GM12872 (cell line): ENCODE data around the gene GAB1.

ENCODE experiments used
- TF ChIP-seq, protein P1 (sequence below): IDR thresholded peaks from 3 replicates; pipeline ENCODE4 v1.5.1; 2011; ENCODE audit warnings: low read depth, mild to moderate bottlenecking, low read length, moderate library complexity; ENCODE audit not compliant: insufficient read depth

The GAB1 gene

DNA sequence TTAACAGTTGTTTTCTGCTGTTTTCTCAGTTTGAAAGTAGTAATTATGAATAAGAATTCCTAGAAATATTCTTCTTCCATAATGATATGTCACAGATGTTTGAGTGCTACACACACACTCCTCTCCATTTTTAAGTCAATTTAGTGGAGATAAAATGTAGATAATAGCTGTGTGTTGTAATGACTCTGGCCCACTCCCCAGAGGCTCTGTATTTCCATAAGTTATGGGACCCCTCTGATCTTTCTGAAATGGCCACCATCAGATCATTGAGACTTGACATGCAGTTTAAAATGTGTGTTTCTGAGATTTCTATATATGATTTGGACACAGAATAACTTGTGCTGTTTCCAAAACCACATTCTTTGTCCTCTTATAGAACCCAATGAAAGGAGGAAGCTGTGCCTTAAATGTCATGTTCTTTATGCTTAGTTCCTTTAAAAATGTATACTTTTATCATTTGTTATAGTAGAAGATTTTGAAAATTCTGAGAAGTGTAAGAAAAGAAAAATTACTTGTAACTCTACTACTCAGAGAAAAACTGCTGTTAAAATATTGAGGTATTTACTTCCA is 46.4 kb downstream of the GAB1 start:
- TF ChIP-seq, protein P1, sequence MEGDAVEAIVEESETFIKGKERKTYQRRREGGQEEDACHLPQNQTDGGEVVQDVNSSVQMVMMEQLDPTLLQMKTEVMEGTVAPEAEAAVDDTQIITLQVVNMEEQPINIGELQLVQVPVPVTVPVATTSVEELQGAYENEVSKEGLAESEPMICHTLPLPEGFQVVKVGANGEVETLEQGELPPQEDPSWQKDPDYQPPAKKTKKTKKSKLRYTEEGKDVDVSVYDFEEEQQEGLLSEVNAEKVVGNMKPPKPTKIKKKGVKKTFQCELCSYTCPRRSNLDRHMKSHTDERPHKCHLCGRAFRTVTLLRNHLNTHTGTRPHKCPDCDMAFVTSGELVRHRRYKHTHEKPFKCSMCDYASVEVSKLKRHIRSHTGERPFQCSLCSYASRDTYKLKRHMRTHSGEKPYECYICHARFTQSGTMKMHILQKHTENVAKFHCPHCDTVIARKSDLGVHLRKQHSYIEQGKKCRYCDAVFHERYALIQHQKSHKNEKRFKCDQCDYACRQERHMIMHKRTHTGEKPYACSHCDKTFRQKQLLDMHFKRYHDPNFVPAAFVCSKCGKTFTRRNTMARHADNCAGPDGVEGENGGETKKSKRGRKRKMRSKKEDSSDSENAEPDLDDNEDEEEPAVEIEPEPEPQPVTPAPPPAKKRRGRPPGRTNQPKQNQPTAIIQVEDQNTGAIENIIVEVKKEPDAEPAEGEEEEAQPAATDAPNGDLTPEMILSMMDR, result no peak

DNA sequence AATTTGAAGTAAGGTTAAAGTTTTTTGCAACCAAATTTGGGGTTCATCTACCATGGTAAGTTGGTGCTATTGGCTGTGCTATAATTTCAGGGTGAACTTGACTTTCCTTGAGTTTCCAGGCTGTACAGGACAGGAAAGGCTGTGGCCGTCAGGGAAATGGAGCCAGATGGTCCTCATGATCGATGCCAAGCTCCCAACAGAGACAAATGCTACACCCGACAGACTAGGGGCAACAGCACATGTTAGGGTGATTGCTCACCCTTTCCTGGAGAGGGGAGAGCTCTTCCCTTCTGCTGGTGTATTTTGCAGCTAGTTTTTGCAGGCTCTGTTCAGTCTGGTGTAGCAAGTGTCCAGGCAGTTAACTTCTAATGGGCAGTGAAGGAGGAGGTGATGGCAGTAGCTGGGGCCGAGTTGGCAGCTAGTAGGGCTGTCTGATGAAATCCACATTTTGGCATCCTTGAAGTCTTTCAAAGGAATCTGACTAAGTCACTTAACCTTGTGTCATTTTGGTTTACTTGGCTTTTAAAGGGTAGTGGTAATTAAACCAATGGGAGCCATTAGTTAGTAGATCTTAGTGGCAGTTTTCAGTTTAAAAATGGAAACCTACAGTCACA is 47.8 kb downstream of the GAB1 start:
- TF ChIP-seq, protein P1, result no peak

DNA sequence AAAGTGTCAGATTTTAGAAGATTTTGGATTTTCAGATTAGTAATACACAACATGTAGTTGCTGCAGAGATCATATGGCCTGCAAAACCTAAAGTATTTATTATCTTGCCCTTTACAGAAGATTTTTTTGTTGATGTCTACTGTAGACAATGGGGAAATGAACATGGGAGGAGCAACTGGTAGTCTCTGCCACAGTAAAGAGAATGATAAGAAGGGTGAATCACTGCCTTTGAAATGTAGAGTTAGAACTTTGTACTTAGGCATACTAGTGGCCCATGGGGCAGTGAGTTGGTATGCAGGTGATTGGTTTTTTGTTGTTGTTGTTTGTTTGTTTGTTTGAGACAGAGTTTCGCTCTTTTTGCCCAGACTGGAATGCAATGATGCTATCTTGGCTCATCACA is 50.1 kb downstream of the GAB1 start:
- TF ChIP-seq, protein P1, result no peak

DNA sequence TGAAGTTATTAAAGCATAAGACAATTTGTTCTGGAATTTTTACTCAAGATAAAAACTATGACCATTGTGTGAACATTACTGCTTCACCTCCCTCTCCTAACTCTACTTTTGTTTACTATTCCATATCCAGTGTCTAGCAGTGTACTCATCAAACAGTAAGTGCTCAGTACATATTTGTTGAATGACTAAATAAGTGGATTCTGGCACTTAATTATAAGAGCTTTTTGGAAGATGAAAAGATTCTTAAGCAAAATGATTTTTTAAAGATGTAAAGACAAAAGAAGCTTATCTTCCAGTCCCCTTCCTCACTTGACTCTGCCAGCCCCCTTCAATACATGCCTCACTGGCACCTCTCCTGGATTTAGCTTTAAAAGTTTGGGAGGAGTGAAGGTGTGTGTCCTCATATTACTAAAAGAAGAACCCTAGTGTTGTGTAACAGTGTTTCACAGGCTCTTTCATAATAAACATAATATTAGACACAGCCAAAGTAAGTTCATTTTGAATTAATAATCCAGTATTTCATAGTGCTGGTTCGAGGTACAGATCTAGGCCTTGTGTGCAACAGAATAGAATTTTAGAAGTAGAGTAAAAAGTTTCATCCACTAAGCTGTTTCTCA is 53.0 kb downstream of the GAB1 start:
- TF ChIP-seq, protein P1, result no peak

DNA sequence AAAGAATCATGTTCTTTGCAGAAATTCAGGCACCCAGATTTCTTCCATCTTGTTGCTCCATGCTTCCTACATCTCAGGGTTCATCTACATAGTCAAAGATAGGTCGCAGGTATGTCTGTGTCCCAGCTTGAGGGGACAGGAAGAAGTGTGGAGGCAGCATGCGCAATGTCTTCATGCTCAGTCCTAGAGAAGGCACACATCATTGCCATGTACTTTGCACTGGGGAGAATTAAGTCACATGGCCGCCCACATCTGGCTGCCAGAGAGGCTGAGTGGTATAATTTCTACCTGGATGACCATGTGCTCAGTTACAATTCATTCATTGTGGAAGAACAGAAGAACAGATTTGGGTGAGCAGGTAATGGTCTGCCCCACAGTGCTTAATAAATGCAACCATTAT is 54.1 kb downstream of the GAB1 start:
- TF ChIP-seq, protein P1, result no peak

DNA sequence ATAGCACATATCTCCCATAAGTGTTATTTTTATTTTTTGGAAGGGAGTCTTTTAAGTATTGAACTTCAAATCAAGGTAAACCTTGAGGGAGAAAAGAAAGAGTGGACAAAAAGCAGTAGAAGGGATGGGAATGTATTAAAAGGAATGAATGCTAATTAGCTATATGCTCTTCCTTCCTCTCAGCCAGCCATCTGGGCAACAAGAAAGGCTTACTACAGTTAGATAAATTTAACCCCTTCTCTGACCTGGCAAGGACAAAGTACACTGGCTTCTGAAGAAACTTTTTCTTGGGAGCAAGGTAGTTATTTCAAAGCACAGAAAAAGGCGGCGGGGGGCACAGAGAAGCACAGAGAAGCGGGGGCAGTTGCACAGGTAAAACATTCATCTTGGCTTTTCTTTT is 54.6 kb downstream of the GAB1 start:
- TF ChIP-seq, protein P1, result no peak

DNA sequence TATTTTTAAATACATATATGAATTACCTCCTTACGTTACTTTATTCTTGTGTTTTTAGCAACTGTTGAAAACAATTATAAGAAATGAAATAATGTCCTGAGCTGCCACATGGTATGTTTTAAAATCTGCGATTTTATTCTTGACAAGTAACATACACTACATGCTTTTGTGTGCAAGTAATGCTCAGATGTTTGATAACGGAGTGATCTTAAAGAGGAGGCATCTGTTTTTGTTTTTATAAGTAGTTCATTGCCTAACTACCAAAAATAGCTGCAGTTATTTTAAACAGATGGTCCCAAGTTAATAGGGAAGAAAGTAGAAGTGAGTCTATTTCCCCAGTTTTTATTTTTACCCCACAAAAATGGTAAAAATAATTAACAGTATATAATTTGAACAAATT is 55.2 kb downstream of the GAB1 start:
- TF ChIP-seq, protein P1, result no peak
